Testis (tissue), 2 donors: ENCODE results near the gene DHRS4L2.
"Not testable (repeated sequence)": the region's sequence is repeated elsewhere in the genome, so short reads cannot be mapped to it uniquely, and the experiment has no call there.

ENCODE experiments used
- POLR2A ChIP-seq: fragments of 450-650 bp; IDR thresholded peaks from one replicate; pipeline ENCODE4 v1.6.1; 2017; ENCODE audit warnings: antibody characterized with exemption, mild to moderate bottlenecking, moderate library complexity
- TF ChIP-seq, protein P1 (sequence below), 3 experiments: fragments of 450-650 bp in 2 of 3; fragments of 200-600 bp in 1 of 3; sonication (generic) in 1 of 3; IDR thresholded peaks; one replicate each; pipeline ENCODE4 v1.5.1; 2016 to 2019; ENCODE audit warnings: antibody characterized with exemption in 3 of 3, mild to moderate bottlenecking in 2 of 3, moderate library complexity in 1 of 3

DNA sequence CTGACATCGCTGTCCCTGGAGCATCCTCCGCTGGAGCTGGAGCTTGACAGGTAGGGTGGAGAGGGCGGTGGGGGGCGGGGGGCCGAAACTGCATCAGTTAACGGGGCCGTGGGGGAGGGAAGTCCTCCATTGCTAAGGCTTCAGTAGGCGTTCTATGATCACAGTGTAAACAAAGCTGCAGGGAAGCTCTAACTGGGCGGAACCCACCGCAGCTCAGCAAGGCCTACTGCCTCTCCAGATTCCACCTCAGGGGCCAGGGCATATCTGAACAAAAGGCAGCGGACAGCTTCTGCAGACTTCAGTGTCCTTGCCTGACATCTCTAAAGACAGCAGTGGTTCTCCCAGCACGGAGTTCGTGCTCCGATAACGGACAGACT lies 18.5 kb upstream of the DHRS4L2 start:
- TF ChIP-seq, protein P1, sequence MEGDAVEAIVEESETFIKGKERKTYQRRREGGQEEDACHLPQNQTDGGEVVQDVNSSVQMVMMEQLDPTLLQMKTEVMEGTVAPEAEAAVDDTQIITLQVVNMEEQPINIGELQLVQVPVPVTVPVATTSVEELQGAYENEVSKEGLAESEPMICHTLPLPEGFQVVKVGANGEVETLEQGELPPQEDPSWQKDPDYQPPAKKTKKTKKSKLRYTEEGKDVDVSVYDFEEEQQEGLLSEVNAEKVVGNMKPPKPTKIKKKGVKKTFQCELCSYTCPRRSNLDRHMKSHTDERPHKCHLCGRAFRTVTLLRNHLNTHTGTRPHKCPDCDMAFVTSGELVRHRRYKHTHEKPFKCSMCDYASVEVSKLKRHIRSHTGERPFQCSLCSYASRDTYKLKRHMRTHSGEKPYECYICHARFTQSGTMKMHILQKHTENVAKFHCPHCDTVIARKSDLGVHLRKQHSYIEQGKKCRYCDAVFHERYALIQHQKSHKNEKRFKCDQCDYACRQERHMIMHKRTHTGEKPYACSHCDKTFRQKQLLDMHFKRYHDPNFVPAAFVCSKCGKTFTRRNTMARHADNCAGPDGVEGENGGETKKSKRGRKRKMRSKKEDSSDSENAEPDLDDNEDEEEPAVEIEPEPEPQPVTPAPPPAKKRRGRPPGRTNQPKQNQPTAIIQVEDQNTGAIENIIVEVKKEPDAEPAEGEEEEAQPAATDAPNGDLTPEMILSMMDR (IDR thresholded peaks at IDR 0.05), result not testable (repeated sequence)
- TF ChIP-seq POLR2A, result not testable (repeated sequence)
